GM15510 (cell line): ENCODE data around the gene PEX10.

Source experiments
- POLR2A ChIP-seq: IDR thresholded peaks from 3 replicates; pipeline ENCODE4 v1.6.1; 2011; ENCODE audit warnings: borderline replicate concordance; ENCODE audit not compliant: insufficient read length; ENCODE audit errors: extremely low read depth

Gene PEX10

DNA sequence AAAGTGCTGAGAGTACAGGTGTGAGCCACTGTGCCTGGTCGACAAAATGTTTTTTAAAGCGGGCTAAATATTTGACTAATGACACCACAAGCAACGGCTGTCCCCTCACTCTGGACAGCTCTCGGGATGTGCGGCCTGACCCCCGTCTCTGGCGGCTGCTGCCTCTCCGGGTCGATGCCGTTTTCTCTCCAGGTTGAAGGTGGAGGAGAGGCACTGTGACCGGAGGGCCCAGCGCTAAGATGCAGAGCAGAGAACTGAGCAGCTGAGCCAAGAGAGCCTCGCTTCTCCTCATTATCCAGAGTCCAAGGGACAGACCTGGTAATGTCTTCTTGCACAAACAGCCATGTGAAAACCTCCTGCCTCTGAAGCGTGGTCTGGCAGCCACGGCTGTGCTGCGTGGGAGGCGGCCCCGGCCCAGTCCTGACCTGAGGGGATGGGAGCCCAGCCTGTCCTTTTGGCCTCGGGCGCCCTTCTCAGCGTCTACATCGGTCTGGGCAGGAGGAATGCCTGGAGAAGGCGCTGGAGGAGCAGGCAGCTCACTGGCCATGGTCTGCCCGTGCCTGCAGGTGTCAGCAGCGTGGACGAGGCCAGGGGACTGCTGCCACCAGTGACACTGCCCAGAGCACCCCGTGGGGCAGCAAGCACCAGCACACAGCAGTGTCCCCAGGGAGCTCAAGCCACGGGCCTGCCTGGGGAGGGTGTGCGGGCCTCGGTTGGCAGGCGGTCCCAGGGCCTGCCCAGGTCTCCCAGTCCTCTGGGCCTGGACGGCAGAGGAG is 31.4 kb downstream of the PEX10 start:
- TF ChIP-seq POLR2A = no peak

DNA sequence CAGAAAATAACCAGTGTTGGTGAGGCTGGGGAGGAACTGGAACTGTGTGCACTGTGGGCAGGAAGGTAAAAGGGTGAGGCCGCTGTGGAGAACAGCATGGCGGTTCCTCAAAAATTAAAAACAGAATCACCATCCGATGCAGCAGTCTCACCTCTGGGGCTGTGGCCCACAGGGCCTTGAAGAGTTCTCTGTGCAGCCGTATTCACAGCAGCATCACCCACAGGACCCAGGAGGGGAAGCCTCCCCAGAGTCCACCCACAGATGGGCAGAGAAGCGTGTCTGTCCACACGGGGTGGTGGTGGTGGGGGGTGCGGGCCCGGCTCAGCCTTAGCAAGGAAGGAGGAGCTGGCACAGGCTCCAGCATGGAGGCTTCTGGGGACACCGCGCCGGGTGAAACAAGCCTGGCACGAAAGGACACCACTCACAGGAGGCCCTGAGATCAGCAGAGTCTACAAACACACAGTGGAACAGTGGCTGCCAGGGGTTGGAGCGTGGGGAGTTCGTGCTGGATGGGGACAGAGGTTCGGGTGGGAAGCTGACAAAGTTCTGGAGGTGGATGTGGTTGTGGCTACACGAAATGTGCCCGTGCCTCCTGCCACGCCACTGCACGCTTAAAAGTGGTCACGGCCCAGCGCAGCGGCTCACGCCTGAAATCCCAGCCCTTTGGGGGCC is 32.5 kb downstream of the PEX10 start:
- TF ChIP-seq POLR2A = no peak

DNA sequence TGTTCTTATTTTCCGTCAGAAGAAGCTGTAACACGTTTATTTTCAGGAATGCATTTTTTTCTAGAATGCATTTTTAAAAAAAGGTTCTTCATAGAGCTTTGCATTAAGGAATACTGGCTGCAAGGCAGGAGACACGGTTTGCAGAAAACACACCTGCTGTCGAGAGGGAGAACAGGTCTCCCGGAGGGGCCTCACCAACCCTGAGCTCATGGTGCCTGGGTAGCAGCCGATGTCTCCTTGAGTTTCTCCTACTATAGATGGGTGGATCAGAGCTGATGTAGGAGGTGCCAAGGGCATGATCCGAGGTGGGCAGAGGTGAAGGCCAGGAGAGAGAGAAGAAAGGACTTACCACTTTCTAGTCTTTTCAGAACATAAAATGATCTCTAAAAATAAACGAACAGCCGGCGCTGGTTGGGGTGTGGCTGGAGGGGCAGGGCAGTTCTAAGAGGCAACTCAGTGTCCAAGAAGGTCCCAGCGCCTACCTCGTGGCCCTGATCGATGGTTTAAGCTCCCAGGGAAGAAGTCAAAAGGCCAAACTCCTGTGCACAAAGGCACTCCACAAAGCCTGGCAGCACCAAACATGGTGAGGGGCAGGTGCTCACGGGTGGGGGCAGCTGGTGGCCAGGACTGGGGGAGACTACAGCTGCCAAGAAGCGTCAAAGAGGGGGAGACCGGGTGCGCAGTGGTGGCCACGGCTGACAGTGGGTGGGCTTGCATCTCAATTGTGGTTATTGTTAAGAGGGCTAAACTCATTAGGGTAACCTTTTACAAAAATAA is 33.2 kb downstream of the PEX10 start:
- no peak for TF ChIP-seq POLR2A

DNA sequence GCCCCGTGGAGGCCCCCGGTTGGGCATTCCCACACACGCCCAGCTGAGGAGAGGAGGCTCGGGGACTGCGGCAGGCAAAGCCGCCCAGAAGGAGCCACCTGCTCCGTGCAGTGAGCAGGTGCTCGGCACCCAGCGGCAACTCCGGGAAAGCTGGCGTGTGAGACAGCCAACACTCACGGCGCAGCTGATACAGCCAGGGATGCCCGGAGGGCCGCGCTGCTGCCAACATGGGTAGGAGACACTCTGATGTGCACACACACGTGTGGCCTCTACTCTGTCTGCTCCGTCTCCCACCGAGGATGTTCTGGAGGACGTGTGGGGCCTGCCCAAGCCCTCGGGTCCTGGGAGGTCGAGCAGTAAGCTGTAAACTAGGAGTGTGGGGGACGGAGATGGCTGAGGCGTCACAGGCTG is 33.9 kb downstream of the PEX10 start:
- no peak for TF ChIP-seq POLR2A

DNA sequence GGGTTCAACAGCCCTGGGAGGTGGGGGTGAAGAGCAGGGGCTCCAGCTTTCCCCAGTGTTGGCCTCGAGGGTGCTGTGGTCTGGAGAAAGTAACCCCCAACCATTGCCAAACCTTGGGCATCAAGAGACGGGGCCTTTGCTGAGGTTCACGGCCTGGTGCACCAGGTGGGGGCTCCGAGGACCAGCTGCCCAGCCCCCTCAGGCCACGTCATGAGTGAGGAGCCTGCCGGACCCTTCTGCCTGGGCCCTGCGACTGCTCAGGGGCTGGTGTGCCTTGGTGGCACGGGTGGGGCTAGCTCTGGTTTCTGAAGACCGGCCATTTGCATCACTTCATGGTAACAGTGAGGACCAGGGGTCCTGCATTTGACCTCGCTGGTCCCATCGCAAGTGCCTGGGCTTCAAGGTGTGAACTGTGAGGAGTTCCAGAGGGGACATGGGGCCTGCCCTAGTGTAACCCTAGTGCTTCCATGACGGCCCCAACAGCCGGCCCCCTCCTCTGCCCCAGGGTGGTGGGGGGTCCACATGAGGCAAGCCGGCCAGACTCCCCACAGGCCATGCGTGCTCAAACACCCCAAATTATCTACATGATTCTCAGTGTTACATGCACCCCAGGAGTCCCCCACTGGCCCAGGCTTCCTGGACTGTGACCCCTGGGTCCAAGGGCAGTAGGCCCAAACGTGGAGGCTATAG is 34.5 kb downstream of the PEX10 start:
- no peak for TF ChIP-seq POLR2A

DNA sequence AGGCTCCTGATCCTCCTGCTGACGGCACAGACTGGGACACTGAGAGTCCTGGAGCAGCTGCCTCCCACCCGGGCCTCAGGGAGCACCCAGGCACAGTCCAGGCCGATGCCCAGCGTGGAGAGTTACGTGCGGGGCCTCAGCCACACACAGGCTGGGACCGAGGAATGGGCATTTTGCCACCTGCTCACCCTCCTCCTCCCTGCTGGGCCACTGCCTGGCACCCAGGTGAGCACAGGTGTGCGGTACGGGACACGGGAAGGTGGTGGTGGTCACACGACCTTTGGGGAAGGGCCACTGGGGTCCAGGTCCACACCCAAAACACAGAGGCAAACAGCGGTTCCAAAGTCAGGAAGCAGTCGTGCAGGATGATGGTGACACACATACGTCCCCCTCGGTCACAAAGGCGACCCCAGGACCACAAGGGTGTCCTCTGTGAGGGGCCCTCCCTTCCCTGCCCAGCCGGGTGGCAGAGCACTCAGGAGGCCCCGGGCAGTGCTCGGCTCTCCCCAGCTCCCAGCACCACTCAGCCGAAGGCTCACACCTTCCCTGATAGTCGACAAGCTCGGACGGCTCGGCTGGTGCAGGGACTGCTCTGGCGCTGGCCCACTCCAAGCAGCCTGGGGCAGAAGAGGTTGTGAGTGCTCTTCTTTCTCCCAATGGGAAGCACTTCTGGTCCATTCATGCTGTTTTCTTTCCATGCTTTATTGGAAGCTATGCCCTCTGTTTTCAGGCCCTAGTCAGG is 35.3 kb downstream of the PEX10 start:
- no peak for TF ChIP-seq POLR2A

DNA sequence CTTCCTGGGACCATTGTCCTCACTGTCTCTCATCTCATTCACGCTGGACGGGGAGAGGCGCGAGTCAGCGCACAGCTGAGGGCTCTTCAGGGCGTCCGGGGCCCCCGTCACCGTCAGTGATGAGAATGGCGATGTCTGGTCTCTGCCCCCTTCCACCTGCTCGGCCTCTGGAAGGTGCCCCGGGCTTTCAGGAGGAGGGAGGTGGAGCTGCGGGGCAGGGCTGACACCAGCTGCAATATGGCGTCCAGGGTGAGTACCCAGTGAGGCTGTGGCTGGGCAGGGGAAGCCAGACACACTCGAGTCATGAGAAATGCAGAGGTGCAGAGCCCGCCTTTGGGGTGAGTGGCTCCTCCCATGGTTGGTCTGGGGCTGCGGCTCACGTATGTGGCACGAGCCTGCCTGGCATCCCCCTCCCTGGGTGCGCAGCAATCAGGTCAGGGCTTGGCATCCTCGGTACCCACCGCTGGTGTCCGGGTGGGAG is 36.1 kb downstream of the PEX10 start:
- TF ChIP-seq POLR2A = no peak

DNA sequence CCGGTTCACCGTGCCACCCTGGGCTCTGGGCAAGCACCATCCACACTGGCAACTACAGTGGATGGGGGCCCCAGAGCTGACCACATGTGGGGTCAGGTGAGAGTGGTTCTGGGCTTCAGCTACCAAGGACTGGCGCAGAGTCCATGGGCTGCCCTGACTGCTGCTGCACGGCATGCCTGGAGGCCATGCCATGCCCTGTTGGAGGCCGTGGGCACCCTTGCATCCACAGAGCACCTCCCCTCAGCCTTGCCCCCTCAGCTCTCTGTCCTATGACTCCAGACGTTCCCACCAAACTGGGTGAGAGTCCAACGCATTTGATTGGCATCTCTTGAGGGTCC is 36.5 kb downstream of the PEX10 start:
- TF ChIP-seq POLR2A = no peak

DNA sequence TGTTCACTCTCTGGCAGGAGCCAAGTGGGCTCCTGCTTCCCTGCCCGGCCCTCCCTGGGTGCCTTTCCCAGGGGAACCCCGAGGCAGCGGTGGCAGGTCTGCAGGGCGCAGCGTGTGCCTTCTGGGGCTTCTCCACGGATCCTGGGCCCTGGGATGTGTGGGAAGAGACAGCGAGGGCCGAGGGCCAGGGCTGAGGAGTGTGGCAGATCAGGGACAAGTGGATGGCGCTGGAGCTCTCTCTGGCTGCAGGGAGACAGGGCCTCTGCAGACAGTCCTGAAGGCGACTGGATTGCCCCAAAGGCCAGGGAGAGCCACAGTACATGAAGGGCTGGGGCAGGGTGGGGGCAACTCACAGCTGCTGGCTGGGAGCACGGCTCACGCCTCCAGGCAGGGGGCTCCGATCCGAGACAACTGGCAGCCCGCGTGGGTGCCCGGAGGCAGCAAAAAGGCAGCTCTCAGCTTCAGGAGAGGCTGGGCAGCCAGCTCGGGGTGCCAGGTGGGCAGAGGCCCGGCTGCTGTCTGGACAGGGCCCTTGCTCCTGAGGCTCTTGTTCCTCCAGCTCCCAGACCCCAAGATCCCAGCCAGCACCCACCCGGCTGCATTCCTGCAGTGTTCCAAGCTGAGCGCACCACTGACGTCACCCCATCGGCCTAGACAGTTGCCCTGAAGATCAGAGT is 37.0 kb downstream of the PEX10 start:
- no peak for TF ChIP-seq POLR2A

DNA sequence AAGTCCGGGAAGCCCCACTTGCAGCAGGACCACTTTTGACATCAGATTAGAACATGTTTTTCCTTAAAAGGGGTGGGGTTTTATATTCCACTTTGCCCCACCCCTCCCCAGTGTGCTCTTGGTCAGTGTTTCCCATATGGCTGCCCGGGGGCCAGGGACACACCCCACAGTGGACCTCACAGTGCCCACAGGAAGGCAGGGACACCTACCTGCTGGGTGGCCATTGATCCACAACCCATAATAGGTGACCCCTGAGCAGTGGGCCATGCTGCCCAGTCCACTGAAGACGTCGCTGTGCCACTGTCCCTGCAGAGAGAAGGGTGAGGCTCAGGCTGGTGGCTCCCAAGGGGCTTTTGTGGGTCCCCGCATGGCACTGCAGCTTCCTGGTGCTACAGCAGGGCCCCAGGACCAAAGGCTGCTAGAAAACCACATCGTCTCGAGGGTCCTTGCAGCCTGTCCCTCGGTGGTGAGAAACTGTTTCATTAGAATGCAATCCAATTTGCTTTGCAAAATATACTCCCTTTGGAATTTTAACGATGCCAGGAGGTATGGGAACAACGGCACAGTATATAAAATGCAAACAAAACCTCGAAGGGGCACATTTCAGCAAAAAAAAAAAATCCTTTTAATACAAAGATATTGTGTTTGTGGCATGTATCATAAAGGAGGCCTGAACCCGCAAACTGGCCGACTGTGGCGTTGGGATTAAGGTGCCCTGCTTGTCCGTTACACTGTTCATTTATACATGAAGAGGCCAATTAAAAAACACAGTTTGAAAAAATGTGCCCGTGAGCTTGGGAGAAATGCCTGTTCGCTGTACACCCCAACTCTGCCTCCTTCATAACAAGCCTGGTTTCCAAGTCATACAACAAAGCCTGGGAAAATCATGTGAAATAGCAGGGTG is 37.9 kb downstream of the PEX10 start:
- no peak for TF ChIP-seq POLR2A

DNA sequence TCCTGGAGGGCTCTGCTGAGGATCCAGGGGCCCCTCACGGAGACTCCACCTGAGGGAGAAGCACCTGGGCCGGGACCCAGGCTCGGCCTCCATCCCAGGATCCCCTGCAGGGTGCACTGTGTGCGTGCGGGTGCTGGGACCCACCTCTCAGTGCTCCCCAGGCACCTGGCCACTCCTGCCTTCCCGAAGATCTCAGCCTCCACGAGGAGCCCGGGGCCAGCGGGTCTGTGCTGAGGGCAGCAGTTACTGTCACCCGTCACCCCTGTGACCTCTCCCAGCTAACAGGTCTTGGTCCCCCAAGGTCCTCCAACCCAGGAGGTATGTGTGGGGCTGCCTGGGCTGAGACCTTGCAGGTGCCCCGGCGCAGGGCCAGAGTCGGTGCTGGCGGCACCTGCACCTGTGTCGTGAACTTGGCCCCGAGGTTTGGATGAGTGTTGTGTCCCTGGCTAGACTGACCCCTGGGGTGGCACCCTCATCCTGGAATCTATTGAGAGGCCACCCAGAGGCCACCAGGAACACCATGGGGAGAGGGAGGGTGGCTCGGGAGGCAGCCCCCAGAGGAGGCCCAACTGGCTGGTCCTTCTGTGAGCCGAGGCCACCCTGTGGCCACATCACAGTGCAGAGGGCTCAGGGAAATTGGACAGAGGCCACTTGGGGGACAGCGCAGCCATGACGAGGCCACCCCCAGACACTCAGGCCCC is 38.7 kb downstream of the PEX10 start:
- TF ChIP-seq POLR2A = no peak

DNA sequence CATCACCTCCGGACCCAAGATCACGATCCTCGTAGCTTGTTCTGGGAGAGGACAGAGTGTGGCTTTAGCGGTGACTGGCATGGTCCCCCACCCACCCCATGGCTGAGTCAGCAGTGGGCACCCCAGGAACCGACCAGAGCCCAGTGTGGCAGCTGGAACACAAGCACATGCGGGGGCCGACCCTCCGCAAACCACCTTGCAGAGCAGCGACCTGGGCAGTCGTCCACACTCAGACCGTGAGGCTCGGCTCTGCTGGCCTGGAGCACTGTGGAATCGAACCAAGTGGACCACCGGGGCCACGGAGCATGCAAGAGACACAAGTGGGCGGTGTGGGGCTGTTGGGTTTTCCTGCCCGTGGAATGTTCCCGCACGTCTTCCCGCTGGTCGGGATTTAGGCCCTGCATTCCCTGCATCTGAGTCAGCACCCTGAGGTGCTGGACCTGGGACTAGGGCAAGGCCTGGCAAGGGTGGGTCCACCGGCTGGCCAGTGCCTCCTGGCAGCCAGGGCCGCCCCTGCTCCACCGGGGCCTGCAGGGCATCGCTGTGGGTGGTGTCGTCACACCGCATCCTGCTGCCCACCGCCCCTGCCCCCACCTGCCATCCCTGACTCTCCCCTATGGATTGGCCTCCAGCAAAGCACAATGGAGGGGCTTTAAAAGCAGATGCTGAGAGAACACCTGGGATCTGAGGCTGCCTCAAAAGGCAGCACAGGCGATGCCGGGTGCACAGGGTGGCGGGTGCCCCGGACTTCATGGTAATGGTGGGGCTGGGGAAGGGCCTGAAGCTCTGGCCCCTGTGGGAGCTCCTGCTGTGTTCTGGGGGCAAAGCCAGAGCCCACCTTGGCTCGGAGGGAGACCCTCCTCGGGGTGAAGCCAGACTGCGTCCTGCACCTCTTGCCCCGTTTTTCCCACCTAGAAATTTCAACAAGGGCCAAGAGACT is 39.5 kb downstream of the PEX10 start:
- no peak for TF ChIP-seq POLR2A
